HepG2 (cell line): ENCODE results near the gene LINC00237. TPM values are rescaled to one million over a fixed set of nuclear protein-coding genes. Genes with fewer than 3 reads are reported as not detected.

Experiments used
- ATAC-seq: fragments of 200-7000 bp; cut with Tn5 transposase; 3 replicates; pipeline ENCODE4 v1.9.1; 2020; ENCODE audit warnings: mild to moderate bottlenecking, moderate library complexity
- BruUV-seq: library from RNA; stranded (reverse); fragments of 400-500 nt; replicated peaks from 2 replicates; lab custom pipeline; 2021; lab: Mats Ljungman, UMichigan
- CTCF ChIA-PET: fragments of 300-600 bp; formaldehyde crosslinking; extraction: SDS; loops from one replicate; lab custom pipeline; 2021; ENCODE audit warnings: low total read pairs, inconsistent platforms, low intra/inter-chr PET ratio; lab: Yijun Ruan, JAX
- POLR2A ChIA-PET: fragments of 350-600 bp; sonication (Branson Sonifier 250); formaldehyde crosslinking; loops from one replicate; lab custom pipeline; 2020; ENCODE audit warnings: antibody characterized with exemption, inconsistent platforms; lab: Yijun Ruan, JAX
- DNase-seq: peaks from one replicate; pipeline ENCODE4 v3.0.0-alpha.2; 2015; ENCODE audit warnings: low spot score
- FAIRE-seq: peaks from 3 replicates; lab custom pipeline; 2011; peaks lifted over from hg19 to GRCh38; lab: Jason Lieb, UNC
- H2AFZ ChIP-seq: one replicate; pipeline ENCODE4 v1.6.1; 2011; ENCODE audit warnings: low read length, inconsistent platforms
- H3K27ac ChIP-seq: fragments of 300-600 bp; 3 replicates; pipeline ENCODE4 v1.8.0; 2011; ENCODE audit warnings: mixed run types, mild to moderate bottlenecking, mixed read lengths, low read length, inconsistent platforms; ENCODE audit not compliant: insufficient read depth; ENCODE audit errors: extremely low read length
- H3K27me3 ChIP-seq, 2 experiments: fragments of 200-600 bp in 1 of 2; 2 replicates in 1 of 2; 3 replicates in 1 of 2; pipeline versions ENCODE4 v1.6.0 to v1.8.0; 2011; ENCODE audit warnings: low read length in 2 of 2, mild to moderate bottlenecking in 2 of 2, moderate library complexity in 2 of 2, inconsistent platforms in 1 of 2; ENCODE audit not compliant: insufficient read depth in 2 of 2, control insufficient read depth in 1 of 2
- H3K36me3 ChIP-seq, 2 experiments: fragments of 200-600 bp in 1 of 2; replicated peaks in 1 of 2; 2 replicates in 1 of 2; 3 replicates in 1 of 2; pipeline versions ENCODE4 v1.5.1 to v1.8.0; 2011; ENCODE audit warnings: low read length in 2 of 2, inconsistent platforms in 1 of 2; ENCODE audit not compliant: insufficient read depth in 2 of 2, control insufficient read depth in 1 of 2
- H3K4me1 ChIP-seq: 2 replicates; pipeline ENCODE4 v1.5.1; 2012; ENCODE audit warnings: low read length, inconsistent platforms; ENCODE audit not compliant: insufficient read depth
- H3K4me2 ChIP-seq: 2 replicates; pipeline ENCODE4 v1.6.0; 2011; ENCODE audit warnings: low read depth, low read length, inconsistent platforms
- H3K4me3 ChIP-seq, 3 experiments: fragments of 200-600 bp in 1 of 3; sonication (generic), shearing (Covaris generic) in 1 of 3; replicated peaks in 1 of 3; 2 replicates each; pipeline ENCODE4 v1.5.1; 2011 to 2016; ENCODE audit warnings: low read length in 3 of 3, inconsistent platforms in 2 of 3, low read depth in 2 of 3, mild to moderate bottlenecking in 2 of 3, control low read depth in 1 of 3, mixed read lengths in 1 of 3; ENCODE audit not compliant: insufficient read depth in 1 of 3
- H3K79me2 ChIP-seq: one replicate; pipeline ENCODE4 v1.6.1; 2011; ENCODE audit warnings: low read length, inconsistent platforms; ENCODE audit not compliant: insufficient read depth
- H3K9ac ChIP-seq: 2 replicates; pipeline ENCODE4 v1.6.0; 2011; ENCODE audit warnings: mild to moderate bottlenecking, low read depth, low read length, inconsistent platforms; ENCODE audit not compliant: insufficient read depth
- H3K9me3 ChIP-seq: 2 replicates; pipeline ENCODE4 v1.5.1; 2012; ENCODE audit warnings: mild to moderate bottlenecking, low read length
- H4K20me1 ChIP-seq: 2 replicates; pipeline ENCODE4 v1.6.0; 2011; ENCODE audit warnings: inconsistent platforms, mild to moderate bottlenecking, low read length, moderate library complexity; ENCODE audit not compliant: insufficient read depth
- CHCHD3 ChIP-seq: sonication (generic); formaldehyde crosslinking; IDR thresholded peaks from 2 replicates; pipeline ENCODE4 v1.8.0; 2022; ENCODE audit warnings: mild to moderate bottlenecking, missing genetic modification reagents, moderate library complexity
- FOXO4 ChIP-seq: sonication (generic); formaldehyde crosslinking; conservative IDR thresholded peaks from 2 replicates; pipeline ENCODE4 v1.8.1; 2023; ENCODE audit warnings: missing genetic modification reagents
- GATAD2A ChIP-seq: IDR thresholded peaks from 2 replicates; pipeline ENCODE4 v1.6.1; 2016
- JUNB ChIP-seq: sonication (generic); formaldehyde crosslinking; IDR thresholded peaks from 2 replicates; pipeline ENCODE4 v1.8.0; 2022; ENCODE audit warnings: missing genetic modification reagents, mild to moderate bottlenecking, borderline replicate concordance
- MAFG ChIP-seq: sonication (generic); formaldehyde crosslinking; IDR thresholded peaks from 2 replicates; pipeline ENCODE4 v1.5.1; 2020; ENCODE audit warnings: mild to moderate bottlenecking, missing genetic modification reagents
- MNT ChIP-seq: fragments of 450-650 bp; IDR thresholded peaks from 2 replicates; pipeline ENCODE4 v1.6.1; 2016
- MXI1 ChIP-seq: IDR thresholded peaks from 3 replicates; pipeline ENCODE4 v1.6.1; 2012; ENCODE audit warnings: low read depth, low read length, inconsistent platforms, borderline replicate concordance
- RELA ChIP-seq: sonication (generic); formaldehyde crosslinking; IDR thresholded peaks from 2 replicates; pipeline ENCODE4 v1.4.0; 2020; ENCODE audit warnings: missing genetic modification reagents
- RXRA ChIP-seq: sonication (generic); formaldehyde crosslinking; IDR thresholded peaks from 2 replicates; pipeline ENCODE4 v1.5.1; 2020; ENCODE audit warnings: missing genetic modification reagents
- SAP130 ChIP-seq: IDR thresholded peaks from 2 replicates; pipeline ENCODE4 v1.6.1; 2016; ENCODE audit warnings: low read depth
- SIX4 ChIP-seq: sonication (generic); formaldehyde crosslinking; IDR thresholded peaks from 2 replicates; pipeline ENCODE4 v1.4.0; 2020; ENCODE audit warnings: missing genetic modification reagents
- TEAD3 ChIP-seq: optimal IDR thresholded peaks from 2 replicates; pipeline ENCODE3; 2016; ENCODE audit warnings: borderline replicate concordance
- TGIF2 ChIP-seq: IDR thresholded peaks from 2 replicates; pipeline ENCODE4 v1.6.1; 2016; ENCODE audit warnings: control low read depth, missing compliant biosample characterization
- XRCC5 ChIP-seq: fragments of 200-400 bp; formaldehyde crosslinking; optimal IDR thresholded peaks from 2 replicates; pipeline ENCODE3; 2017; ENCODE audit warnings: mild to moderate bottlenecking, low read length
- ZBTB39 ChIP-seq: sonication (generic); formaldehyde crosslinking; IDR thresholded peaks from 2 replicates; pipeline ENCODE4 v1.5.0; 2020; ENCODE audit warnings: missing genetic modification reagents
- ZFX ChIP-seq: sonication (generic); formaldehyde crosslinking; IDR thresholded peaks from 2 replicates; pipeline ENCODE4 v1.4.0; 2020; ENCODE audit warnings: mild to moderate bottlenecking, low read depth, missing genetic modification reagents, moderate library complexity
- ZNF780A ChIP-seq: sonication (generic); formaldehyde crosslinking; IDR thresholded peaks from 2 replicates; pipeline ENCODE4 v1.8.0; 2022; ENCODE audit warnings: mild to moderate bottlenecking, missing genetic modification reagents, moderate library complexity
- ZNF781 ChIP-seq: sonication (generic); formaldehyde crosslinking; IDR thresholded peaks from 2 replicates; pipeline ENCODE4 v1.5.1; 2020; ENCODE audit warnings: borderline replicate concordance, mild to moderate bottlenecking, missing genetic modification reagents; ENCODE audit errors: not compliant biosample characterization
- WGBS: methylation state at CpG from one replicate; pipeline ENCODE4 v1.1.6; 2017; ENCODE audit warnings: low lambda C conversion rate; 5-methylcytosine and 5-hydroxymethylcytosine counted together
- in situ Hi-C: cut with HindIII; loops from 2 replicates; pipeline ENCODE4 v1.10.0; 2017; ENCODE audit warnings: low pct_unique_long_range_greater_than_20kb; ENCODE audit not compliant: extremely low pct_ligation_motif_present
- intact Hi-C: fragments of 100-400 bp; cut with micrococcal nuclease; formaldehyde crosslinking; loops from one replicate; pipeline ENCODE4 v1.10.0; 2022; ENCODE audit not compliant: unreplicated experiment
- polyA plus RNA-seq, 8 experiments: library from polyadenylated mRNA; depleted of rRNA in 3 of 8; stranded (reverse) in 7 of 8; unstranded in 1 of 8; fragments of >200 nt; fragmentation: Illumina TruSeq in 4 of 8; extraction: Trizol in 4 of 8; gene quantifications; 2 replicates each; pipeline versions ENCODE4 v1.2.1 to v1.2.3, GENCODE V29; 2011 to 2016; ENCODE audit warnings: low read depth in 4 of 8, missing spikeins in 1 of 8, mixed read lengths in 1 of 8; ENCODE audit not compliant: insufficient read depth in 1 of 8
- total RNA-seq, 5 experiments: library from RNA; depleted of rRNA; stranded (reverse); fragments of >200 nt; fragmentation: Illumina TruSeq; extraction: Trizol; gene quantifications; 2 replicates each; pipeline ENCODE4 v1.2.3, GENCODE V29; 2016; ENCODE audit warnings: low read depth in 1 of 5

LINC00237 gene
- total and polyA plus RNA-seq, 2 of the 13 experiments (the other 11 are each of a cell fraction or from before 2014, with no cell fraction given), result not detected

- TF ChIP-seq GATAD2A (CRISPR knock-in tag), result peak; percentile 21; the same call in 1 of the 2 replicates
Measured at GRCh38 chr20:21127201-21127981, 21.2 kb upstream of the LINC00237 start (continued).

- peaks cover 51% of the 10 kb centered on the region for H3K4me1 ChIP-seq
- no peak for DNase-seq
- no peak; the same call in 2 of the 3 replicates for ATAC-seq
- no TSS peak for BruUV-seq
- no peaks in the 10 kb centered on the region for H4K20me1 ChIP-seq
- no peaks in the 10 kb centered on the region for H3K9me3 ChIP-seq
- peak overlapping the region; percentile 85 for H3K4me2 ChIP-seq
- FAIRE-seq, result no peak
- intact Hi-C loops, result loop anchor here (1.0 kb wide), 1 partner anchor 9 kb away; no protein-coding TSS in a partner anchor
- H3K36me3 ChIP-seq, result peaks cover 6 to 18% of the 10 kb centered on the region in 2 experiments; a peak in 3 of 5 replicates
- peak overlapping the region; percentile 86 to 94 (median 93) for H3K4me3 ChIP-seq
- no peaks in the 10 kb centered on the region; a peak in 1 of 5 replicates for H3K27me3 ChIP-seq
- ChIA-PET POLR2A (interaction anchor here (1.0 to 2.7 kb wide), 8 partner anchors 8 to 1074 kb away, joined by 3 to 79 read pairs (median 4); partner anchors contain the start of genes CFAP61 and CRNKL1), CTCF (interaction anchor here (0.7 to 1.2 kb wide), 3 partner anchors 14 to 266 kb away, joined by 3 to 4 read pairs (median 4); no protein-coding TSS in a partner anchor)
- peaks cover 47% of the 10 kb centered on the region for H3K79me2 ChIP-seq
- peak overlapping the region; percentile 80 for H3K27ac ChIP-seq
- H3K9ac ChIP-seq, result peak overlapping the region; percentile 84
- 2% methylated on average over 8 of the region's 8 CpGs for WGBS
- H2AFZ ChIP-seq, result no peak overlapping the region
- in situ Hi-C loops, result loop anchor here (5.0 to 10.0 kb wide), 2 partner anchors 74 to 262 kb away; no protein-coding TSS in a partner anchor
- no peak for TF ChIP-seq MAFG (CRISPR knock-in tag)
- no peak for TF ChIP-seq RXRA (CRISPR knock-in tag)
- peak; percentile 28; the same call in 1 of the 2 replicates for TF ChIP-seq JUNB
- TF ChIP-seq MXI1, result peak; percentile 29; the same call in 1 of the 3 replicates
- 0 out of 2 replicates have a peak, but pooled peaks have one; percentile 34 for TF ChIP-seq ZNF780A
- peak; percentile 5 for TF ChIP-seq ZNF781
- no peak for TF ChIP-seq CHCHD3 (CRISPR knock-in tag)
- no peak; the same call in 1 of the 2 replicates for TF ChIP-seq ZBTB39 (CRISPR knock-in tag)
- TF ChIP-seq TGIF2 (CRISPR knock-in tag), result peak; percentile 37; the same call in 1 of the 2 replicates
- TF ChIP-seq RELA, result no peak
- no peak for TF ChIP-seq FOXO4
- no peak for TF ChIP-seq ZFX (CRISPR knock-in tag)
- TF ChIP-seq SIX4 (CRISPR knock-in tag), result no peak
- TF ChIP-seq MNT, result peak; percentile 23; the same call in 1 of the 2 replicates
- TF ChIP-seq XRCC5, result no peak
- peak; percentile 65 for TF ChIP-seq TEAD3 (CRISPR knock-in tag)
- peak; percentile 44 for TF ChIP-seq SAP130 (CRISPR knock-in tag)
Measured at GRCh38 chr20:21126581-21126870, 20.4 kb upstream of the LINC00237 start.
